Neural progenitor cell (in vitro differentiated cells): Measurements from ENCODE around the gene CPLX1. TPM values are rescaled to one million over a fixed set of nuclear protein-coding genes. Genes with fewer than 3 reads are reported as not detected.

Experiments
- DNase-seq: peaks from one replicate; pipeline ENCODE4 v3.0.0-alpha.2; 2016; ENCODE audit warnings: low spot score
- H2AFZ ChIP-seq: fragments of 200-600 bp; sonication (generic); replicated peaks from 2 replicates; pipeline ENCODE4 v1.6.1; 2016; ENCODE audit warnings: antibody characterized with exemption
- H3F3A ChIP-seq: fragments of 200-600 bp; sonication (generic); 2 replicates; pipeline ENCODE4 v1.6.1; 2016; ENCODE audit warnings: antibody characterized with exemption, low read depth
- H3K27ac ChIP-seq: fragments of 200-600 bp; sonication (generic); 2 replicates; pipeline ENCODE4 v1.5.1; 2016; ENCODE audit warnings: mild to moderate bottlenecking
- H3K27me3 ChIP-seq: fragments of 200-600 bp; sonication (generic); 2 replicates; pipeline ENCODE4 v1.6.1; 2016; ENCODE audit warnings: mild to moderate bottlenecking, moderate library complexity
- H3K36me3 ChIP-seq: fragments of 200-600 bp; sonication (generic); 2 replicates; pipeline ENCODE4 v1.5.1; 2016
- H3K4me1 ChIP-seq: fragments of 200-600 bp; sonication (generic); 2 replicates; pipeline ENCODE4 v1.6.1; 2016; ENCODE audit warnings: mixed run types
- H3K4me2 ChIP-seq: fragments of 200-600 bp; sonication (generic); 2 replicates; pipeline ENCODE4 v1.6.1; 2016
- H3K4me3 ChIP-seq: fragments of 200-600 bp; sonication (generic); 2 replicates; pipeline ENCODE4 v1.5.1; 2016
- H3K79me2 ChIP-seq: fragments of 200-600 bp; sonication (generic); 2 replicates; pipeline ENCODE4 v1.6.1; 2016; ENCODE audit warnings: low read depth
- H3K9ac ChIP-seq: fragments of 200-600 bp; sonication (generic); 2 replicates; pipeline ENCODE4 v1.6.1; 2016
- H3K9me3 ChIP-seq: fragments of 200-600 bp; sonication (generic); 2 replicates; pipeline ENCODE4 v1.5.1; 2016; ENCODE audit warnings: low read depth
- H4K20me1 ChIP-seq: fragments of 200-600 bp; sonication (generic); 2 replicates; pipeline ENCODE4 v1.6.1; 2016; ENCODE audit warnings: low read depth
- H3K27ac Mint-ChIP-seq: 3 replicates; pipeline ENCODE4 v1.8.0; 2021; ENCODE audit warnings: mixed read lengths
- H3K27me3 Mint-ChIP-seq: 2 replicates; pipeline ENCODE4 v1.8.0; 2022; ENCODE audit warnings: low read depth, mild to moderate bottlenecking, inconsistent platforms, moderate library complexity, mixed read lengths; ENCODE audit not compliant: insufficient read depth
- H3K36me3 Mint-ChIP-seq: 3 replicates; pipeline ENCODE4 v1.8.0; 2021; ENCODE audit warnings: mixed read lengths
- H3K4me1 Mint-ChIP-seq: 3 replicates; pipeline ENCODE4 v1.8.0; 2021; ENCODE audit warnings: mixed read lengths
- H3K4me3 Mint-ChIP-seq: 3 replicates; pipeline ENCODE4 v1.8.0; 2021; ENCODE audit warnings: mild to moderate bottlenecking, moderate library complexity, mixed read lengths
- H3K9me3 Mint-ChIP-seq: 3 replicates; pipeline ENCODE4 v1.8.0; 2020; ENCODE audit warnings: mixed read lengths
- CTCF ChIP-seq: fragments of 200-600 bp; sonication (generic); IDR thresholded peaks from 2 replicates; pipeline ENCODE4 v1.5.1; 2017; ENCODE audit warnings: antibody characterized with exemption, mild to moderate bottlenecking
- EZH2 ChIP-seq: fragments of 200-600 bp; sonication (generic); IDR thresholded peaks from 2 replicates; pipeline ENCODE4 v1.6.1; 2017; ENCODE audit warnings: antibody characterized with exemption, mild to moderate bottlenecking, moderate library complexity
- EZH2phosphoT487 ChIP-seq: fragments of 200-600 bp; sonication (generic); IDR thresholded peaks from 2 replicates; pipeline ENCODE4 v1.6.1; 2017; ENCODE audit warnings: antibody characterized with exemption
- total RNA-seq: library from RNA; depleted of rRNA; stranded (reverse); fragments of >200 nt; gene quantifications from 2 replicates; pipeline ENCODE4 v1.2.3, GENCODE V29; 2015; ENCODE audit warnings: low replicate concordance

CPLX1 gene
- total RNA-seq, 1 donor from 2014 or later, result not detected

GRCh38 chr4:865121-865465, 39.2 kb upstream of the CPLX1 start:
- no peak for DNase-seq
- H3K36me3 Mint-ChIP-seq, result peaks cover 30% of the 10 kb centered on the region
- Histone ChIP-seq H3F3A (no peaks in the 10 kb centered on the region), H3K27ac (no peak overlapping the region), H3K27me3 (no peaks in the 10 kb centered on the region), H3K4me3 (no peak overlapping the region), H4K20me1 (no peaks in the 10 kb centered on the region), H3K9me3 (no peaks in the 10 kb centered on the region), H2AFZ (no peak overlapping the region), H3K4me1 (no peaks in the 10 kb centered on the region), H3K36me3 (no peaks in the 10 kb centered on the region), H3K9ac (no peak overlapping the region), H3K4me2 (no peak overlapping the region), H3K79me2 (no peaks in the 10 kb centered on the region)
- no peak for TF ChIP-seq CTCF
- TF ChIP-seq EZH2, result no peak
- no peak for TF ChIP-seq EZH2phosphoT487
- H3K27ac Mint-ChIP-seq, result no peak overlapping the region
- H3K4me3 Mint-ChIP-seq, result no peak overlapping the region
- no peaks in the 10 kb centered on the region for H3K9me3 Mint-ChIP-seq
- H3K27me3 Mint-ChIP-seq, result peaks cover 5% of the 10 kb centered on the region
- H3K4me1 Mint-ChIP-seq, result no peaks in the 10 kb centered on the region

GRCh38 chr4:864456-865120, 38.7 kb upstream of the CPLX1 start:
- Histone ChIP-seq H3K9me3 (no peaks in the 10 kb centered on the region), H3K4me1 (no peaks in the 10 kb centered on the region), H3K36me3 (no peaks in the 10 kb centered on the region), H2AFZ (no peak overlapping the region), H3K9ac (no peak overlapping the region), H3K4me3 (no peak overlapping the region), H3K4me2 (no peak overlapping the region), H4K20me1 (no peaks in the 10 kb centered on the region), H3K27me3 (no peaks in the 10 kb centered on the region), H3K27ac (no peak overlapping the region), H3K79me2 (no peaks in the 10 kb centered on the region), H3F3A (no peaks in the 10 kb centered on the region)
- no peak for DNase-seq
- H3K36me3 Mint-ChIP-seq, result peaks cover 28% of the 10 kb centered on the region
- peaks cover 2% of the 10 kb centered on the region for H3K27me3 Mint-ChIP-seq
- H3K27ac Mint-ChIP-seq, result peak overlapping the region; percentile 76
- H3K9me3 Mint-ChIP-seq, result no peaks in the 10 kb centered on the region
- H3K4me3 Mint-ChIP-seq, result no peak overlapping the region
- H3K4me1 Mint-ChIP-seq, result no peaks in the 10 kb centered on the region
- TF ChIP-seq CTCF (no peak), EZH2 (no peak), EZH2phosphoT487 (no peak)

GRCh38 chr4:860561-860960, 34.6 kb upstream of the CPLX1 start:
- Histone ChIP-seq H3K79me2 (no peaks in the 10 kb centered on the region), H3K9ac (no peak overlapping the region), H3K4me2 (no peak overlapping the region), H3K27me3 (no peaks in the 10 kb centered on the region), H3K4me1 (no peaks in the 10 kb centered on the region), H3K36me3 (no peaks in the 10 kb centered on the region), H3K27ac (no peak overlapping the region), H3K9me3 (no peaks in the 10 kb centered on the region), H3K4me3 (no peak overlapping the region), H4K20me1 (no peaks in the 10 kb centered on the region), H3F3A (no peaks in the 10 kb centered on the region), H2AFZ (no peak overlapping the region)
- no peak for DNase-seq
- H3K36me3 Mint-ChIP-seq, result peaks cover 40% of the 10 kb centered on the region
- H3K4me3 Mint-ChIP-seq, result no peak overlapping the region
- no peaks in the 10 kb centered on the region for H3K9me3 Mint-ChIP-seq
- no peak overlapping the region for H3K27ac Mint-ChIP-seq
- peaks cover 2% of the 10 kb centered on the region for H3K27me3 Mint-ChIP-seq
- TF ChIP-seq CTCF (no peak), EZH2phosphoT487 (no peak), EZH2 (no peak)
- H3K4me1 Mint-ChIP-seq, result no peaks in the 10 kb centered on the region
